ENCODE measurements around the gene IBSP. TPM values are rescaled to one million over a fixed set of nuclear protein-coding genes. Genes with fewer than 3 reads are reported as not detected.

The IBSP gene
- polyA plus RNA-seq = 0.03 TPM
- long read RNA-seq, donor 1 = 0 reads
- long read RNA-seq, donor 2 = 0 reads
- long read RNA-seq, donor 3 = 0 reads
- long read RNA-seq, donor 4 = 0 reads
- long read RNA-seq, donor 5 = 0 reads
- long read RNA-seq, donor 6 = 0 reads
- long read RNA-seq, donor 7 = 0 reads
- long read RNA-seq, donor 8 = 0 reads
- long read RNA-seq, donor 9 = 0 reads
- long read RNA-seq, donor 10 = 0 reads
- long read RNA-seq, donor 11 = 0 reads

GRCh38 chr4:87799301-87800113, at the start of gene IBSP:
IBSP (plus strand) TSS chr4:87799554; CDS start chr4:87802362, 2,808 bp downstream.
- H3K4me1 ChIP-seq (ENCODE audit: control insufficient read depth, insufficient read depth, low read length) = no peaks in the 10 kb centered on the region
- H3K27me3 ChIP-seq (ENCODE audit: control insufficient read depth, insufficient read depth, low read length) = no peaks in the 10 kb centered on the region
- H3K4me3 ChIP-seq (ENCODE audit: low read length) = no peak within 1 kb of the TSS
- no peaks in the 10 kb centered on the region for H3K9me3 ChIP-seq (ENCODE audit: control insufficient read depth, low read depth, low read length)
- 72% methylated on average over 2 of the region's 4 CpGs for WGBS (ENCODE audit: insufficient coverage, low lambda C conversion rate)
- no peaks in the 10 kb centered on the region for H3K36me3 ChIP-seq (ENCODE audit: control insufficient read depth, insufficient read depth, low read length)
- H3K27ac ChIP-seq (ENCODE audit: low read length) = no peak within 1 kb of the TSS
- no peak for DNase-seq

- H3K27me3 ChIP-seq (ENCODE audit: control insufficient read depth, insufficient read depth, low read length) = no peaks in the 10 kb centered on the region
- WGBS (ENCODE audit: insufficient coverage, low lambda C conversion rate) = no CpG with 5 or more reads among the region's 2 CpGs
- peaks cover 7% of the 10 kb centered on the region for H3K9me3 ChIP-seq (ENCODE audit: control insufficient read depth, low read depth, low read length)
- H3K36me3 ChIP-seq (ENCODE audit: control insufficient read depth, insufficient read depth, low read length) = no peaks in the 10 kb centered on the region
- no peak for DNase-seq
- H3K27ac ChIP-seq (ENCODE audit: low read length) = no peak overlapping the region
- H3K4me3 ChIP-seq (ENCODE audit: low read length) = no peak overlapping the region
- H3K4me1 ChIP-seq (ENCODE audit: control insufficient read depth, insufficient read depth, low read length) = no peaks in the 10 kb centered on the region
These were observed 49.5 kb upstream of the IBSP start for GRCh38 chr4:87749883-87750282.

- Histone ChIP-seq H3K27me3 (ENCODE audit: control insufficient read depth, insufficient read depth, low read length) (no peaks in the 10 kb centered on the region), H3K4me3 (ENCODE audit: low read length) (no peak overlapping the region), H3K27ac (ENCODE audit: low read length) (no peak overlapping the region), H3K4me1 (ENCODE audit: control insufficient read depth, insufficient read depth, low read length) (no peaks in the 10 kb centered on the region), H3K9me3 (ENCODE audit: control insufficient read depth, low read depth, low read length) (no peaks in the 10 kb centered on the region), H3K36me3 (ENCODE audit: control insufficient read depth, insufficient read depth, low read length) (no peaks in the 10 kb centered on the region)
- DNase-seq = no peak
- no CpG with 5 or more reads among the region's 2 CpGs for WGBS (ENCODE audit: insufficient coverage, low lambda C conversion rate)
These were observed 41.1 kb upstream of the IBSP start for GRCh38 chr4:87758270-87758669.

- WGBS (ENCODE audit: insufficient coverage, low lambda C conversion rate) = 93% methylated on average over 2 of the region's 3 CpGs
These were observed 37.0 kb upstream of the IBSP start for GRCh38 chr4:87762311-87762710.

GRCh38 chr4:87781569-87781968, 17.8 kb upstream of the IBSP start:
- WGBS (ENCODE audit: insufficient coverage, low lambda C conversion rate) = no CpG with 5 or more reads among the region's 2 CpGs
- no peaks in the 10 kb centered on the region for H3K27me3 ChIP-seq (ENCODE audit: control insufficient read depth, insufficient read depth, low read length)
- DNase-seq = no peak

More at GRCh38 chr4:87762311-87762710, 37.0 kb upstream of the IBSP start:
- Histone ChIP-seq H3K36me3 (ENCODE audit: control insufficient read depth, insufficient read depth, low read length) (no peaks in the 10 kb centered on the region), H3K4me3 (ENCODE audit: low read length) (no peak overlapping the region), H3K4me1 (ENCODE audit: control insufficient read depth, insufficient read depth, low read length) (no peaks in the 10 kb centered on the region), H3K9me3 (ENCODE audit: control insufficient read depth, low read depth, low read length) (no peaks in the 10 kb centered on the region), H3K27ac (ENCODE audit: low read length) (no peak overlapping the region), H3K27me3 (ENCODE audit: control insufficient read depth, insufficient read depth, low read length) (no peaks in the 10 kb centered on the region)
- DNase-seq = no peak

GRCh38 chr4:87783781-87784180, 15.6 kb upstream of the IBSP start:
- Histone ChIP-seq H3K9me3 (ENCODE audit: control insufficient read depth, low read depth, low read length) (no peaks in the 10 kb centered on the region), H3K4me3 (ENCODE audit: low read length) (no peak overlapping the region), H3K27ac (ENCODE audit: low read length) (no peak overlapping the region), H3K36me3 (ENCODE audit: control insufficient read depth, insufficient read depth, low read length) (no peaks in the 10 kb centered on the region), H3K4me1 (ENCODE audit: control insufficient read depth, insufficient read depth, low read length) (no peaks in the 10 kb centered on the region), H3K27me3 (ENCODE audit: control insufficient read depth, insufficient read depth, low read length) (no peaks in the 10 kb centered on the region)
- no CpG with 5 or more reads among the region's 2 CpGs for WGBS (ENCODE audit: insufficient coverage, low lambda C conversion rate)
- DNase-seq = no peak

More at GRCh38 chr4:87781569-87781968, 17.8 kb upstream of the IBSP start:
- no peaks in the 10 kb centered on the region for H3K36me3 ChIP-seq (ENCODE audit: control insufficient read depth, insufficient read depth, low read length)
- H3K4me1 ChIP-seq (ENCODE audit: control insufficient read depth, insufficient read depth, low read length) = no peaks in the 10 kb centered on the region
- H3K9me3 ChIP-seq (ENCODE audit: control insufficient read depth, low read depth, low read length) = no peaks in the 10 kb centered on the region
- H3K27ac ChIP-seq (ENCODE audit: low read length) = no peak overlapping the region
- no peak overlapping the region for H3K4me3 ChIP-seq (ENCODE audit: low read length)

- Histone ChIP-seq H3K27ac (ENCODE audit: low read length) (no peak overlapping the region), H3K9me3 (ENCODE audit: control insufficient read depth, low read depth, low read length) (no peaks in the 10 kb centered on the region), H3K27me3 (ENCODE audit: control insufficient read depth, insufficient read depth, low read length) (no peaks in the 10 kb centered on the region), H3K4me3 (ENCODE audit: low read length) (no peak overlapping the region), H3K4me1 (ENCODE audit: control insufficient read depth, insufficient read depth, low read length) (no peaks in the 10 kb centered on the region), H3K36me3 (ENCODE audit: control insufficient read depth, insufficient read depth, low read length) (no peaks in the 10 kb centered on the region)
- 100% methylated on average over 4 of the region's 15 CpGs for whole genome bisulfite sequencing (ENCODE audit: insufficient coverage, low lambda C conversion rate)
- no peak for DNase-seq
These were observed 13.4 kb upstream of the IBSP start for GRCh38 chr4:87785731-87786509.

GRCh38 chr4:87802858-87803257, 3.5 kb downstream of the IBSP start:
- H3K9me3 ChIP-seq (ENCODE audit: control insufficient read depth, low read depth, low read length) = no peaks in the 10 kb centered on the region
- H3K4me3 ChIP-seq (ENCODE audit: low read length) = no peak overlapping the region
- H3K27ac ChIP-seq (ENCODE audit: low read length) = no peak overlapping the region
- H3K4me1 ChIP-seq (ENCODE audit: control insufficient read depth, insufficient read depth, low read length) = no peaks in the 10 kb centered on the region
- no peak for DNase-seq
- H3K27me3 ChIP-seq (ENCODE audit: control insufficient read depth, insufficient read depth, low read length) = no peaks in the 10 kb centered on the region
- no peaks in the 10 kb centered on the region for H3K36me3 ChIP-seq (ENCODE audit: control insufficient read depth, insufficient read depth, low read length)

GRCh38 chr4:87803421-87803820, 4.1 kb downstream of the IBSP start:
- DNase-seq = no peak
- Histone ChIP-seq H3K27me3 (ENCODE audit: control insufficient read depth, insufficient read depth, low read length) (no peaks in the 10 kb centered on the region), H3K4me3 (ENCODE audit: low read length) (no peak overlapping the region), H3K27ac (ENCODE audit: low read length) (no peak overlapping the region), H3K36me3 (ENCODE audit: control insufficient read depth, insufficient read depth, low read length) (no peaks in the 10 kb centered on the region), H3K4me1 (ENCODE audit: control insufficient read depth, insufficient read depth, low read length) (no peaks in the 10 kb centered on the region), H3K9me3 (ENCODE audit: control insufficient read depth, low read depth, low read length) (no peaks in the 10 kb centered on the region)
- 100% methylated on average over 1 of the region's 2 CpGs for WGBS (ENCODE audit: insufficient coverage, low lambda C conversion rate)

- H3K27ac ChIP-seq (ENCODE audit: low read length) = no peak overlapping the region
- H3K4me1 ChIP-seq (ENCODE audit: control insufficient read depth, insufficient read depth, low read length) = no peaks in the 10 kb centered on the region
- WGBS (ENCODE audit: insufficient coverage, low lambda C conversion rate) = no CpG with 5 or more reads among the region's 2 CpGs
- H3K4me3 ChIP-seq (ENCODE audit: low read length) = no peak overlapping the region
- no peak for DNase-seq
- no peaks in the 10 kb centered on the region for H3K27me3 ChIP-seq (ENCODE audit: control insufficient read depth, insufficient read depth, low read length)
- H3K36me3 ChIP-seq (ENCODE audit: control insufficient read depth, insufficient read depth, low read length) = no peaks in the 10 kb centered on the region
- H3K9me3 ChIP-seq (ENCODE audit: control insufficient read depth, low read depth, low read length) = no peaks in the 10 kb centered on the region
These were observed 5.5 kb downstream of the IBSP start for GRCh38 chr4:87804871-87805270.
